HG03342 (cell line): ENCODE results near the gene IFITM10.

Source experiments
- ATAC-seq: cut with Tn5 transposase; IDR thresholded peaks from one replicate; pipeline ENCODE4 v1.9.1; 2021; ENCODE audit warnings: mild to moderate bottlenecking, moderate library complexity; ENCODE audit not compliant: unreplicated experiment

Gene IFITM10

DNA sequence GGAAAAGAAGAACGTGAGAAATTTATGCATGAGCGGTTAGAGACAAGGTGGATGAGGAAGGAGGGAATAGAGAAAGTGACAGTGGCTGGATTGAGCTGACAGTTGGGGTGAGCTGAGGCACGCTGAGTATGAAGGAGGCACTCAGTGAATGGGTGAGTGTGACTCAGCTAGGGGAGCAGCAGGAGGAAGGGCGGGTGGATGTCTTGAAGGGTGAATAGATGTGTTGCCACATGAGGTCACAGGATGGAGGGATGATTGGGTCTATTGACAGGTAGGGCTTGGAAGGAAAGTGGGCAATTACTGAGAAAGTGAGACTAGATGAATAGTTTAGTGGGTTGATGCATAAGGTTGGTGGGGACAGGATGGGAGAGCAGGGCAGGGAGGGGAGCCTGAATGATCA, 8.0 kb downstream of the IFITM10 start:
- no peak for ATAC-seq

DNA sequence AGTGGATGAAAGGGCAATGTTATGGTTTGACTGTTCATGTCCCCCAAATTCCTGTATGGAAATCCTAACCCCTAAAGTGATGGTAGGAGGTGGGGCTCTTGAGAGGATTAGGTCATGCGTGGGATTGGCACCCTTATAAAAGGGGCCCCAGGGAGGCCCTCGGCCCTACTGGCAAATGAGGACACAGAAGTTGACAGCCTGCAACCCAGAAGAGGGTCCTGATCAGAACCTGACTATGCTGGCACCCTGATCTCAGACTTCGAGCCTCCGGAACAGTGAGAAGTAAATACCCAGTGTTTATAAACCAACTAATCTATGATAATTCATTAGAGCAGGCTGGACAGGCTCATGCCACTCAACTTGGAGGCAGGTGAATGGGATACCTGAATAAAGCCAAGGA, 8.7 kb downstream of the IFITM10 start:
- no peak for ATAC-seq

DNA sequence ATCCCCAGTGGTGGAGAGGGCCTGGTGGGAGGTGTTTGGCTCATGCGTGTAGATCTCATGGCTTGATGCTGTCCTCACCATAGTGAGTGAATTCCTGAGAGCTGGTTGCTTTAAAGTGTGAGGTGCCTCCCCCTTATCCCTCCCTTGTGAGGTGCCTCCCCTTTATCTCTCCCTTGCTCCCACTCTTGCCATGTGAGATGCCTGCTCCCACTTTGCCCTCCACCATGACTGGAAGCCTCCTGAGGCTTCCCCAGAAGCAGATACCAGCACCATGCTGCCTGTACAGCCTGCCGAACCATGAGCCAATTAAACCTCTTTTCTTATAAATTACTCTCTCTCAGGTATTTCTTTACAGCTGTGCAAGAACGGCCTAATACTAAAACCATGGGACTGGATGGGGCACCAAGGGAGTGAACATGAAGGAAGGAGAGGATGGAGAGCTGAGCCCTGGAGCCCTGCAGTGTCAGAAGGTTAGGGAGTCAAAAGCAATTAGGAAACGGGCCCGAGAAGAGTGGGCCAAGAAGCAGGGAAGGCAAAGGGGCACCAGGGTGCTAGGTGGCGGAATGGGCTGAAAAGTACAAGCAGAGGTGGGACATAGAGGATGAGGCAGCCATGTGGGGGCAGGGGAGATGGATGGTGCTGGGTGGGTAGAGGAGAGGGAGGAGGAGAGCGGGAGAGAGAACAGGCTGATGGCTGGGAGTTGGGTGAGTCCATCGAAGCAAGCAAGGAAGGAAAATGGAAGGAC, 9.4 kb downstream of the IFITM10 start:
- ATAC-seq, result no peak

DNA sequence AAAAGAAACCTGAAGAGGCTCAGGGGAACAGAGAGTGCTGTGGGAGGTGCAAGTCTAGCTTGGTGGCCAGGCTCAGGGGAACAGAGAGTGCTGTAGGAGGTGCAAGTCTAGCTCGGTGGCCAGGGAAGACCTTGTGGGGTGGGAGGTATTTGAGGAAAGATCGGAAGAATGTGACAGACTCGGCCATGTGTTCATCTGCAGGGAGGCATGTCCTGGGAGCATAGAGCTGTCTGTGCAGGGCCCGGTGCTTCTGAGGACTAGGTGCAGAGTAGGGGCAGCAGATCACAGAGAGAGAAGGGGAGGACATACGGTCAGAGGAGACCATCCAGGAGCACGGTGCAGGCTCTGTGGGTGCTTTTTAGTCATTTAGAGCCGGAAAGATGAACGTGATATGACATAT, 10.8 kb downstream of the IFITM10 start:
- no peak for ATAC-seq

DNA sequence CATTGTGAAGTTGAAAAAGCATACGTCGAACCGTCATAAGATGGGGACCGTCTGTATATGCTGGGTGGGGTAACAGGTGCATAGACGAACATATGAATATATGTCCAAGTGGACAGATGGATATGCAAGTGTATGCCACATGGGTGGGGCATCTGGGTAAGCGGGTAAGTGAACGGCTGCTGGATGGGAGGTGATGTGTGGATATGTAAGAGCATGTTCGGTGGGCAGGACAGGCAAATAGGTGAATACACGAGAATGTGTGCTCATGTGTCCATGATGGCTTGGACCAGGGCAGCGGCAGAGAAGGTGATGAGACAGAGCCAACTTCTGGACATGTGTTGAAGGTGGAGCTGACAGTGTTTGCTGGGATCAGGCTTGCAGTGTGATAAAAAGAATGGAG, 12.0 kb downstream of the IFITM10 start:
- ATAC-seq, result no peak

DNA sequence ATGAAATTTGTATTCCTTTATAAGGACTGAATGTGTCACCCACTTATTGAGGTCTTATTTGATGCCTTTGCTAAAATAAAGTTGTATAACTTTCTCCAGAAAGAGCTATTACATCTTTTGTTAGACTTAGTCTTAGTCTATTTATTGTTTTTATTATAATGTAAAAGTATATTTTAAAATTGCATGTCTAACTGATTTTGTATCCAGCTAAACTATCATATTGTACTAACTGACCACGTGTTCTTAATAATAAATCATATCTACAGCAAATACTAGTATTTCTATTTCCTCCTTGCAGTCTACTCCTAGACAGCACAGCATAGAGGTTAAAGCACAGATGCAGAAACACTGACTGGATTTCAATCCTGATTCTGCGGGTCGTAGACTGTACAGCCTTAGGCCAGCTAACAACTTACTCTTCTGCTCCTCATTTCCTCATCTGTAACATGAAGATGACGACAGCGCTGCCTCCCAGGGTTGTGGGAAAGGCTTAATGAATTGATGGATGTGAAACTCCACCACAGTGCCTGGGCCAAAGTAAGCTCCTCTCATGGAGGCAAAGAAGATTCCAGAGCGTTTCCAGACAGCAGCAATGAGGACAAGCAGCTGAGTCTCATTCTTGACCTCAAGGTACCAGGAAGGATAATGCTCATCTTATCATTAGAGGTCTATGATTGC, 13.2 kb downstream of the IFITM10 start:
- ATAC-seq, result no peak

GRCh38 chr11:1736447-1736992, 13.9 kb downstream of the IFITM10 start:
- no peak for ATAC-seq

DNA sequence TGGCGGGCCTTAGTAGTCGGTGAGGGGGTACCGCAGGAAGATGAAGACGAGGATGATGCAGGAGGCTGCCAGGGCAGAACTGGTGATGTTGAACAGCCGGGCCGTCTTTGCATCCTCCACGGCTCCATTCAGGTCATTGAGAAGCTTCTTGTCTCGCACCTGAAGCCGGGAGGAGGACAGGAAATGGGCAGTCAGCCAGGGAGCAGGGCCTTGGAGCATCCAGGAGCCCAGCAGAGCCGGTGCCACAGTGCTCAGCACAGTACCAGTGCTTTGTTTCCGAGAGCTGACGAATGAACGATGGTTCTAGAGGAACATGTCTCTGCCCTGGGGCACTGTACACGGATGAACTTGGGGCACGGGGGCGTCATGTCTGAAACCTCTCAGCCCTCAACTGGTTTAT, 15.1 kb downstream of the IFITM10 start:
- ATAC-seq, result no peak

DNA sequence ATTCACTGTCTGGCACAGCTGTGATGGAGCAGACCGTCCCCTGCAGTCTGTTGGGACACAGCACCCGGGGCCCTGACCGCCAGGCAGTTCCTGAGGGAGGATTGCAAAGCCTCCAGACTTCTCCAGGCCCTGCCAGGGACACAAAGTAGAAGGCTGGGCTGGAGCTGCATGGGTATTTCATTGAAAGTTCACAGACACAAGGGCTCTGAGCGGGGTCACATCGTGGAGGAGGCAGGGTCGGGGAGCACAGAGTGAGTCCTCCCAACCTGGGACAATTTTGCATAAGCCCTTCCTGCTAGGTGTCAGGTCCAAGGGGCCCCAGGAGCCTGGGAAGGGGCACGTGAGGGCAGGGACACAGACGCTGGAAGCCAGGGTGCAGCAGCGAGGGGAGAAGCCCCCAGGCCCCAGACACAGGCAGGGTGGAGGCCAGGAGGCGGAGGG, 15.7 kb downstream of the IFITM10 start:
- ATAC-seq, result no peak

GRCh38 chr11:1733716-1734640, 16.4 kb downstream of the IFITM10 start:
- ATAC-seq, result no peak

GRCh38 chr11:1733009-1733715, 17.2 kb downstream of the IFITM10 start:
- no peak for ATAC-seq

GRCh38 chr11:1732418-1733008, 17.9 kb downstream of the IFITM10 start:
- ATAC-seq, result no peak

DNA sequence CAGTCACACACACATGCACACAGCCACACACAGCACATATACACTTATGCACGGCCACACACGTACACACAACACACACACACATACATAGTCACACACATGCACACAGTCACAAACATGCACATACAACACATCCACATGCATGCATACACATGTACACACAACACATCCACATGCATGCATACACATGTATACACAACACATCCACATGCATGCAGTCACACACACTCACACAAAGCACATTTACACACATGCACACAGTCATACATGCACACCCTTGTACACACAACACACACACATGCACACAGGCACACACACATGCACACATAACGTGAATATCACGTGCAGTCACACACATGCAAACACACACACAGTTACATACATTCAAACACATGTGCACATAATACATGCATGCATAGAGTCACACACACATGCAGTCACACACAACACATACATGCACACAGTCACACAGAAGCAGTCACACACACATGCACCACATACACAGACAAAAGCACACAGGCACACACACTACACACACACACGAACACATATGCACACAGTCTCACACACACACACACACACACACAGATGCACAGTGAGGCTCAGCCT, 18.8 kb downstream of the IFITM10 start:
- no peak for ATAC-seq

- no peak for ATAC-seq
Measured at GRCh38 chr11:1730059-1730629, 20.3 kb downstream of the IFITM10 start.

GRCh38 chr11:1729692-1730011, 20.7 kb downstream of the IFITM10 start:
- ATAC-seq, result no peak

DNA sequence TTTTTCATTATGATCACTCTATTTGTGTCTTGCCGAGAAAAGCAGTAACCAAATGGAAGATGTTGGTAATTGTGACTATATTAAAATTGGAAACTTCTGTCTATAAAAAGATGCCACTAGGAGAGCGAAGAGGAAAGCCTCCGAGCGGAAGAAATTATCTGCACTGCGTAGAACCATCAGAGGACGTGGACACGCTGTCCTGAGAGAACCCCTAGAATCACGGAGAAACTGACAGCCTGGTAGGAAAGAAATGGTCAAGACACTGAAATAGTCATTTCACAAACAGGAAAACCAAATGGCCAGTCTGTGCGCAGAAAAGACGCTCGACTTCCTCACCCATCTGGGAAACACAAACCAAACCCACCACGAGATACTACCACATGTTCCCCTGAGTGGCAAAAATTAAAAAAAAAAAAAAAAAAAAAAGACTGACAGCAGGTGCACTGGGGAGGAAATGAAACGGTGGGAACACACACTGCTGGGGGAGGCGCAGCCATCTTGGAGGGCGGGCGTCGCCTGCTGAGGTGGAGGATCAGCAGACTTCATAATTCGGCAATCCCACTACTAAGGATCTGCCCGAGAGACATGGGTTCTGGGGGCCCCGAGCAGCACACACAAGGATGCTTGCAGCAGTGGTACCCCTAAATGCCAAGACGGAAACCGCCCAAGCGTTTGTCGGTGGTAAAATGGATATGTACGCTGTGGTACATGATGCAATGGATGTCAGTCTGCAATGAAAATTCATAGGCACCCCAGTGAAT, 21.3 kb downstream of the IFITM10 start:
- ATAC-seq, result no peak

DNA sequence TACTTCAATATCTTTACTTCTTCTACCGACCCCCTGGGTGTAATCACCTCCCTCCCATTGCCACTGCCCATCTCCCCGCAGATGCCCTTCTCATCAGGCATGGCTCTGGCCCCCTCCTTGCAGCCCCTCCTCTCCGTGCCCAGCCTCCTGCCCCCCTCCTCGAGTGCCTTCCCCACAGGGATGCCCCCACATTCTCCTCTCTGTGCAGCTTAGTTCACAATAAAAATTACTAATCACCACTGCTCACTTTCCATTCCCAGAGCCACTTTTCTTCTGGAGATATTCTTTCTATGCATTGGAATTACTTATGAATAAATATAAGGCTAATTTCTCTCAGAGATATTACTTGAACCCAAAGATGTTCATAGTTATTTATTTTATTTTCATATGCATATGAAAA, 22.1 kb downstream of the IFITM10 start:
- no peak for ATAC-seq

GRCh38 chr11:1727861-1728260, 22.5 kb downstream of the IFITM10 start:
- ATAC-seq, result no peak
